Mucosa of descending colon (tissue), 3 donors: ENCODE data around the gene TAPBP. TPM values are rescaled to one million over a fixed set of nuclear protein-coding genes. Genes with fewer than 3 reads are reported as not detected.

ENCODE experiments used
- ATAC-seq: fragments of 200-7000 bp; cut with Tn5 transposase; one replicate; pipeline ENCODE4 v1.9.1; 2020; ENCODE audit warnings: mild to moderate bottlenecking, moderate library complexity
- DNase-seq, 3 donors: peaks; one replicate each; pipeline ENCODE4 v3.0.0-alpha.2; 2020
- H3K36me3 ChIP-seq: fragments of 200-600 bp; one replicate; pipeline ENCODE4 v1.8.0; 2021; ENCODE audit warnings: low read depth, mild to moderate bottlenecking
- H3K4me1 ChIP-seq: fragments of 200-600 bp; one replicate; pipeline ENCODE4 v1.8.0; 2021; ENCODE audit warnings: low read depth, mild to moderate bottlenecking
- H3K4me3 ChIP-seq: fragments of 200-600 bp; one replicate; pipeline ENCODE4 v1.8.0; 2021; ENCODE audit warnings: mild to moderate bottlenecking
- H3K9me3 ChIP-seq: fragments of 200-600 bp; one replicate; pipeline ENCODE4 v1.8.0; 2021; ENCODE audit warnings: mild to moderate bottlenecking
- CTCF ChIP-seq: fragments of 200-600 bp; IDR thresholded peaks from one replicate; pipeline ENCODE4 v1.8.0; 2022; ENCODE audit warnings: antibody characterized with exemption, mild to moderate bottlenecking
- intact Hi-C, 2 donors: fragments of 100-400 bp; cut with DNase I in 1 of 2; cut with micrococcal nuclease in 1 of 2; formaldehyde crosslinking; loops; one replicate each; pipeline versions ENCODE4 v1.11.0 to v1.11.1; 2022; cut with DNase I, micrococcal nuclease
- total RNA-seq, 3 donors: library from RNA; stranded (reverse); fragmentation: NEBNext Ultra II Directional in 2 of 3; extraction: Animal tissue kit (Norgen Biotek cat#: 25700) in 2 of 3; gene quantifications; one replicate each; pipeline versions ENCODE4 v1.2.1 to v1.2.4, GENCODE V29; 2021 to 2023
- donor health status: DM: no; HTN: no; CAD: no; lungs with moderate emphysema.
- donor health status: DM: no; HTN: no; CAD: no.
- donor health status: DM: no; HTN: yes; CAD: no.

Gene TAPBP
- total RNA-seq, 3 donors from 2014 or later: 179 to 321 (median 258) TPM

DNA sequence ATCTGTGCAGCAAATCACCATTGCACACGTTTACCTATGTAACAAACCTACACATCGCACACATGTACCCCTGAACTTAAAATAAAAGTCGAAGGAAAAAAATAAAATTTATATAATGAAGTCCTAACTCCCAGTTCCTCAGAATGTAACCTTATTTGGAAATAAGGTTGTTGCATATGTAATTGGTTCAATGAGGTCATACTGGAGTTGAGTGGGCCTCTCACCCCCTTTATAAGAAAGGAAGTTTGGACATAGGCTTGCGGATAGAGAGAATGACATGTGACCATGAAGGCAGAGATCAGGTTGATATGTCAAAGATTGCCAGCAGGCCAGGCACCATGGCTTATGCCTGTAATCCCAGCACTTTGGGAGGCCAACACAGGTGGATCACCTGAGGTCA lies 19.8 kb upstream of the TAPBP start:
- ATAC-seq (no peak), DNase-seq (no peak)
- Histone ChIP-seq H3K4me1 (no peaks in the 10 kb centered on the region), H3K36me3 (no peaks in the 10 kb centered on the region), H3K4me3 (no peak overlapping the region), H3K9me3 (no peaks in the 10 kb centered on the region)
- intact Hi-C loops: no loop called here
- TF ChIP-seq CTCF: no peak

DNA sequence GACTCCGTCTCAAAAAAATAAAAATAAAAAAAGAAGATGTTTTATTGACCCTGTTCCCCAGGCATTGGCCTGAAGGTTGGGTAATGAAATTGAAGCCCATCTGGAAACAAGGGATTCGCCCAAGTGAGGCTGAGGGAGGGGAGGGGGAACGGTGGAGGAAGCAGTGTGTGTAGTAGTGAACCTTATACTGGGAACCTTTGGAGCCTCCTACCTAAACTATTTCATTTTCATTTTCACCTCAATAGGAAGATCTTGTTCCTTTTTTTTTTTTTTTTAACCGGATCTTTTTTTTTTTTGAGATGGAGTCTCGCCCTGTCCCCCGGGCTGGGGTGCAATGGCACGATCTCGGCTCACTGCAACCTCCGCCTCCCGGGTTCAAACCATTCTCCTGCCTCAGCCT lies 16.9 kb upstream of the TAPBP start:
- no peaks in the 10 kb centered on the region for H3K9me3 ChIP-seq
- no peaks in the 10 kb centered on the region for H3K4me1 ChIP-seq
- intact Hi-C loops: no loop called here
- ATAC-seq (no peak), DNase-seq (no peak)
- H3K4me3 ChIP-seq: no peak overlapping the region
- TF ChIP-seq CTCF: no peak
- H3K36me3 ChIP-seq: no peaks in the 10 kb centered on the region

DNA sequence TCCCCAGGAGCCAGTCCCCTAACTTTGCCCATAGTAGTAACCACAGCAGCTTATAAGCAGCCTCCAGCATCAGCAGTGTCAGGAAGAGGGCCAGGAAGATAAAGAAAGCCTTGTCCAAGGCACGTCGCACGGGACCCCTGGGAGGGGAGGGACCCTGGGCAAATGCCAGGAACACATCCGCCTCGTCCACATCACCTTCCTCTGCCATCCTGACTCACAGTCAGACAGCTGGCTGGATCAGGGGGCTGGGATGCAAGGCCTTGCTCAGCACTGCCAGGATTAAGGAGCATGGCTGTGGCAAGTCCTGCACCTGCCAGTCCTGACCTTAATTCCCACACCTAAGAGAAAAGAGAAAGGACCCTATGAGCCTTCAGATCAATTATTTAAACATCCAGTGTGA lies 15.2 kb upstream of the TAPBP start:
- H3K9me3 ChIP-seq: no peaks in the 10 kb centered on the region
- intact Hi-C loops: no loop called here
- ATAC-seq: no peak
- no peak for DNase-seq
- no peak overlapping the region for H3K4me3 ChIP-seq
- no peaks in the 10 kb centered on the region for H3K36me3 ChIP-seq
- peaks cover 1% of the 10 kb centered on the region for H3K4me1 ChIP-seq
- no peak for TF ChIP-seq CTCF

DNA sequence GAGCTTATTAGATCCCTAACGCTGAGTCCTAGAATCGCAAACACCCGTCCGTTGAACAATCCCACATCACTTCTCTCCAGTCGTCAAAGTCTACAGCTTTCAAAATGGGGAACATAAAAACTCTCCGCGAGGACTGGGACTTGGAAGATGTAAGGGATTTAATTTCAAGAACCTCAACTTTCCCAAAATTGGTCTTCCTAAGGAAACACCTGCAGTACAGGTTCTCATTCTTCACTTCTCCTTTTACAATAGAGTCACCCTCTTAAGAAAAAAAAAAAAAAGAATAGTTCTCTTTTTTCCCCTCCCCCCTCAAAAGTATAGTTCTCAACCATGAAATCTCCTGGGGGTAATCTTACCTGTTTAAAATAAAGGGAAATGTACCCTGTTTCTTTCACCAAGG lies 10.2 kb upstream of the TAPBP start:
- intact Hi-C loops: no loop called here
- no peaks in the 10 kb centered on the region for H3K9me3 ChIP-seq
- DNase-seq: peak in 1 of 3 donors; percentile 33
- peaks cover 20% of the 10 kb centered on the region for H3K4me1 ChIP-seq
- no peak for ATAC-seq
- TF ChIP-seq CTCF: no peak
- peaks cover 5% of the 10 kb centered on the region for H3K36me3 ChIP-seq
- H3K4me3 ChIP-seq: no peak overlapping the region

GRCh38 chr6:33323623-33323948 lies 9.7 kb upstream of the TAPBP start:
- Histone ChIP-seq H3K36me3 (peaks cover 5% of the 10 kb centered on the region), H3K9me3 (no peaks in the 10 kb centered on the region), H3K4me3 (peak overlapping the region; percentile 54), H3K4me1 (peaks cover 22% of the 10 kb centered on the region)
- peak in 1 of 3 donors; percentile 74 for DNase-seq
- no peak for TF ChIP-seq CTCF
- intact Hi-C loops: no loop called here
- ATAC-seq: no peak

GRCh38 chr6:33321227-33321626 lies 7.3 kb upstream of the TAPBP start:
- Histone ChIP-seq H3K4me1 (peaks cover 30% of the 10 kb centered on the region), H3K9me3 (no peaks in the 10 kb centered on the region)
- intact Hi-C loops: no loop called here

More at GRCh38 chr6:33321227-33321626, 7.3 kb upstream of the TAPBP start:
- Histone ChIP-seq H3K36me3 (peaks cover 5% of the 10 kb centered on the region), H3K4me3 (no peak overlapping the region)
- ATAC-seq (no peak), DNase-seq (no peak)
- TF ChIP-seq CTCF: no peak
